COLO668 (cell line): Measurements from ENCODE around the gene DLX2.
"Not testable (repeated sequence)": the region's sequence is repeated elsewhere in the genome, so short reads cannot be mapped to it uniquely, and the experiment has no call there.

ENCODE experiments used
- DNase-seq: peaks from one replicate; lab custom pipeline; 2025; ENCODE audit not compliant: unreplicated experiment; lab: John Stamatoyannopoulos, UW

DLX2 gene

DNA sequence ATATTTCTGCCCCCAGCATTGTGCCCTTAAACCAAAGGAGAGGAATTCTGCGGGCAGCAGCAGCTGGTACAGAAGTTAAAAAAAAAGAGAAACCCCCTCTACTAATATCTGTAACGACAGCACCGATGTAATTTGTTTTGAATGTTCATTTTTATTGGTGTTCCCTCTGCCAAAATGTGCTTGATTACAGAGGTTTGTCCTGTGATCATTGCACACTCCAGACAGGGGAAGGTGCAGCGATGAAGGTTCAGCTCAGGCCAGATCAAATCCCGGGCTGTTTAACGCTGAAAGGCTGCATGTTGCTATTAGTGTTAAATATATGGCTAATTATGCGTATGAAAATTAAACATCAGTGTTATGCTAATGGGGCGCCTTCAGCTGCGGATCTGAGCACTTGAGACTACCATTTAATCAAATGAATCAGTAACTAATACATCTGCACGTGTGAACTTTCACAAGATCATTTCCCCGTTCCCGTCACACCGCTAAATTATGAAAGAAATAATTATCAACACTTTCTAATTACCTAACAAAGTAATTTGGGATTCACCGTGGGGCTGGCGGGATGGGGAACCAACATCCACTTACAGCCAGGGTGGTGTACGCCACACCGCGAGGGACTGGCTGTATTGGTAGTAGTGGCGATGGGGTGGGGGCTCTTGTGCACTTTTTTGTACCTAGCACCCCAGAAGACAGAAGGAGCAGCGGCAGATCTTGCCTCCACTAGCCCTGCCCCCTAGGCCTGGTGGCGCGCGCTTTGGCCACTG is 18.9 kb downstream of the DLX2 start:
- no peak for DNase-seq

DNA sequence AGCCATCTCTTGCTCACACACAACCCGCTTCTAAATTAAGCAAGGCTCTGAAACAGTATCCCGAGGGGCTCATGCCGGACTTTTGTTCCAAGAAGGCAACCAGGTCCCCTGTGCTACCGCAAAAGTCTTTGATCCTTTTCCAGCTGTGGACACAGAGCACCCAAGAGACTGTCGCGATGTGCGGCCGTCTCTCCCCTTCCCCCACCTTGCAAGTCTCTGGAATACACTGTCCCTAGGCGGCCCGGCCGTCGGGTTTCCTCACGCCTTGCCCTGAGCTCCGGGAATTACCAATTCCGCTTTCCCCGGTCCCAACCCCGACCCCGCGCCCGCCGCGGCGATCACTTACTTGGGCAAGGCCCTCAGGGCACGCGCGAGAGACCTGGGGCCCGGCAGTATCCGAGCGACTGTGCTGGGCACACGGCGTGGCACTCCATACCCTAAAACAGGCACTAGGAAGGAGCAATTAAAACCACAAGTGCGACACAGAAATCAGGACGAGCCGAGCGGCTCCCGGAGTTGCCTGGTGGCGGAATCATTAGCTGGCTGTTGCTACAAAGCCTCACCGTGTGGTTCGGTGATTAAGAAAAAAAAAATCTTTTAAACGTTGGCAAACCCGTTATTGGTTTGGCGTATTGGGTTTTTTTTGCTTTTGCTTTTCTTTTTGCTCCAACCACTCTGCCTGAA is 19.6 kb downstream of the DLX2 start:
- DNase-seq = peak; percentile 22

DNA sequence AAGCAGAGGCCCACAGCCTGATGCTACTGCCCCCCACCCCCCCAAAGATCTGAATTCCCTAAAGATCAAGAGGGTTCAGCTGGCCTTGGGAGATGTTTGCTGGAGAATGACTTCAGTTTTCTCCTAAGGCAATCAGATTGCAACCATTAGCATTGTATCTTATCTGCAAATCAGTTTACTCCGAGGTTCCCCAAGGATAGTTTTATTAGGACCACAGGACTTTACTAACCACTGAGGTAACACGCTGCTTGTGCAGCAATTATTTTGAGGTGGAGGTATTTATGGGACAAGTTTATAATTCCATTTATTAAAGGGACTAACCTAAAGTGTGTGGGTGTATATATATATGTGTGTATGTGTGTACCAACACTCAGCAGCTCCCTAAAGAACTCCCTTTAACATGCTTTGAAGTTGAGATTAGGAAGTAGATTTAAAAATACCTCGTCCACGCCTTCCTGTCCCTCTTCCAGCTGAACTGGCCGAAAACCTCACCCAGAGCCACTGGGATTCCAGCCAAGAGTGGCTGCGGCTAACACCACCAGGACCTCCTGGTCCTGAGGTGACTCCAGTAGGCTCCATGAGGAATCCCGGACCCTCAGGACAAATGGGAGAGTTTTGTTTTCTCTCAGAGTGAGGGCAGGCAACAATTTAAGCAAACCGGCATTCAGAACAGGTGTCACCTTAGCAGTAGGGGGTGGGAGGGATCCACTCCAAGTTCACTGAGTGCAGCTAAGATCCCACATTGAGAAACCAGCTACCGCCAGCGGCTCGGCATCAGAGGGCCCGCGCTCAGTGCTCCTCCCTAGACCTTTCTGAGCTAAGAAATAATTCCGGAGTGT is 20.4 kb downstream of the DLX2 start:
- DNase-seq = no peak

DNA sequence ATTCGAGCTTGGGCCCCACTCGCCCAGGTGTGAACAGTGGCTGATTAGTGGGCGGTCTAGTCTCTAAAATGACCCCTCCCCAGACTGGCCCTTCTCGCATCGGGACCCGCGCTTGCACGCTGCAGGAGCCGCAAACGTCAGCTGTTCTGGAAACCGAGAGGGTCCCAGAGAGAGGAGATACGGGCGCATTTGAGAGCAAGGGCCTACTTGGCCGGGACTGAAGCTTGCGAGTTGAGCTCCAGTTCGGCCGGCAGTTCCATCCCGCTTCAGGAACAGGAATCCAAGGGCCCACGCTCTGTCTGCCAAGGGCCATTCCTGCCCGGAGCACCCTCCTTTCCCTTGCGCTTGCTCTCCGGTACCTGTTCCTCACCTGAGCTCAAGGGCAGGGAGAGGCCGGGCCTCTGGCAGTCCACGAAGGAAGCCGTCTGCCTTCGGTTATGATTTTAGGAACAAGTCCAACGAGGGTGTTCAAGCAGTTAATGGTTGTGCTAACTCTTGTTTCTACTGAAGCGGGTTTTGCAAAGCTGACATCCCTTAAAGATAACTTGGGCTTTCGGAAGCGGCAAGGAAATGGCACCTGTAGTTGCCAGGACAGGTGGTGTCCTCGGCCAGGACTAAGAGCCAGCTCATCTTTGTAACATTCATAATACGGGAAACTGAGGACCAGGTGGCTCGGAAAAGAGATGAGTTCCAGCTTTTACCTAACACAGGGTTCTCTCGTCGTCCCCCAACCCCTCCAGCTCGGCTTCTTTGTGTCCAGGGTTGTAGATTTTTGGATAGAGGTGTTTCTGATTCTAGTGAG is 21.3 kb downstream of the DLX2 start:
- no peak for DNase-seq

DNA sequence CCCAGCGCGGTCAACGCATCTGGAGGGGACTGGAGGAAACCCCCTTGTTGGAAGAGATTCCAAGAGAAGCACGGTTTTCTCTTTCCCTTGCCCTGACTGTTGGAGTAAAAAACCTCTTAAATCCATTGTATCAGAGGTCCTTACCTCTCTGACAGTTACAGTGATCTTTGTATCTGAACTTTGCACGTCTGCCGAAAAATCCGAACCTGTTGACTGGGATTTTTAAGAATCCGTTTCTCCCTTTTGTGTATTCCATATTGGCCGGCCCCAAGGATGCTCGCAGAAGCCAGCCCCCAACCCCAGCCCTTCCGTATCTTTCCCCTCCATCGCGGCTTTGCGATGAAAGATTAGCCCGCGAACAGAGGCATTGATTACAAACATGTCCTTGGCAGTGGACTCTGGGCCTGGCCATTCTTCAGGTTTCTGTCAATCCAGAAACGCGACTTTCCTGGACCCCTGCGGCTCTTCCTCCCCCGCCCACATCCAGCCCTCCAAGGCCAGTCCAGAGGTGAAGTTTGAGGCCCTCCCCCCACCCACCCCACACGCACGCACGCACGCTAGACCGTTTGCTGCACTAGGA is 22.0 kb downstream of the DLX2 start:
- DNase-seq = no peak

DNA sequence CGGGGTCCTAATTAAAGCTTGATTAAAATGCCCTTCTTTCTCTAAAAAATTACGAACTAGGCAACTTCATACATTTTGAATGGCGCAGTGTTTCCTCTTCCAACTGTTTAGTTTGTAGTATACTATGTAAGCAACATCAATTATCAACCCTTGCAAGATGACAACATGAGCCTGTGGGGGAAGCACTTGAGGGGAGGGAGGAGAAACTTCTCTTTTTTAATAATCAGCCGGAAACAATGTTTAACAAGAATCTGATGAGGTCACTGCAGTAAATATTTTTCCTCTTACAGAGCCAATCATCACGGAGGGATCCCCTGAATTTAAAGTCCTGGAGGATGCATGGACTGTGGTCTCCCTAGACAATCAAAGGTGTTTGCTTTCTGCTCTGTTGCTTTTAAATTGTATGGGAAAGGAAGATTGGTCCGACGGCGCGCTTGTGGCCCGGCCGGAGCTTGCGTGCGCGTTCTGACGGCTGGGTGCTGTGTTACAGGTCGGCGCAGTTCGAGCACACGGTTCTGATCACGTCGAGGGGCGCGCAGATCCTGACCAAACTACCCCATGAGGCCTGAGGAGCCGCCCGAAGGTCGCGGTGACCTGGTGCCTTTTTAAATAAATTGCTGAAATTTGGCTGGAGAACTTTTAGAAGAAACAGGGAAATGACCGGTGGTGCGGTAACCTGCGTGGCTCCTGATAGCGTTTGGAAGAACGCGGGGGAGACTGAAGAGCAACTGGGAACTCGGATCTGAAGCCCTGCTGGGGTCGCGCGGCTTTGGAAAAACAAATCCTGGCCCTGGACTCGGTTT is 22.7 kb downstream of the DLX2 start:
- no peak for DNase-seq

DNA sequence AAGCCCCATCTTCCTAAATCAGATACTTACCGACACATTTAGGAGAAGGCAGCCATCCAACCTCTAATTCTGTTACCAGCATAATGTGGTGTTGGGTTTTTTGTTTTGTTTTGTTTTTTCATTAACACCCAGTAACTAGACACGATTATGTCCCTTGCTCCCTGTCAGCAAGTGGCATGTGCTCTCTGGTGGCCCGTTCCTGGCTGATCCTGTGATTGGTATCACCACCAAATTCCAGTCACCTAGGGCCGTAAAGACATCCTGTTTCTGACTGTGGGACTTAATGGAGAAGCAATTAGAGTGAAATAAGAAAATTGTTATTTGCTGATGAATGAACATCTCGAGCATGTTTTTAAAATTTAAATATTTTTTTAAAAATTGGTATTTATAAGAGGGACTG is 23.3 kb downstream of the DLX2 start:
- no peak for DNase-seq

DNA sequence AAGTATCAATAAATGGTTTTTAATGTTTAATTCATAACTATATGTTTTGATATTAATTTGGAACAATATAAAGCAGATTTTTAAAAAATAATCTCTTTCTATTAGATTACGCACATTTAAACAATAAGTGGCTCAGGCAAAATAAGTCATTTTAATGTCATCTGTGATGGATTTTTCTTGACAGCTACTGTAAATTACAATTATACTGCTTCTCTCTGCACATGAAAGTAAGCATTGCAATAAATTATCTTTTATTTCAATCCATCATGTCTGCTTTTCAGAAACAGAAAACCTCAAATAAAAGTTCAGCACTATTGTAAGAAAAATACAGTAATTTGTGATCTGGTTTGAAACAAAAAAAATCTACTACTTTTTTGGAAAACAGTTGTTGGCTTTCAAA is 28.4 kb downstream of the DLX2 start:
- DNase-seq = no peak

DNA sequence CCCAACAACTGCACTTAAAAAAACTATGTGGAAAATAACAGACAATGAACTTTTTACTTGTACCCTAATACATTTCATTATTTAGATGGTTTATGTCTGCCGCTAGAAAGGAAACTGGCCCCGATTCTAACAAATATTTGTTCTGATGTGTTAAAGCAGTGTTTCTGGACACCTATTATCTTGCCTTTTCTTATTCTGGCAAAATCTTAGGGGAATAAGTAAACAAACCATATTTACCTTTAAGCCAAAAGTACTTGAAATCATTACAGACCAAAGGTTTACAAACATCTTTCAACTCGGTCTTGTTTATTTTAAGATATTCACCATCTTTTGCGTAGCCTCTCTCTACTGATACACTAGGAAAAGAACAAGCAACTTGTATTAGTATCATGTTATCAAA is 29.2 kb downstream of the DLX2 start:
- DNase-seq = no peak

DNA sequence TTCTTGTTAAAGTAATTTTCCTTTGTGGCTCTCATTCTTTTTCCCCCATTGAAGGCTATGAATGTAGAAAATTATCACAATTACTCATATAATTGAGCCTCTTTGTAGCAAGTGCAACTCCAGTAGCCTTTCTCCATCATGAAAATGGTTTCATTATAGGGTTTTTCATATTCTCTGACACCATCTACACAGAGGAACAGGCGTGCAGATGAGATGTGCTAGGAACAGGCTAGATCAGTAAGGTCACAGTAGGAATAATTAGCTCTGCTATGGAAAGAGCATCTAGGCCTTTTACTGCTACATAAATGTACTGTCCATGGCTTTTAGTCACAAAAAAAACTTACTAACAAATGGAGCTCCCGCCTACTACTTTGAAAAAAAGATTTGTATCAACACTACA is 30.0 kb downstream of the DLX2 start:
- DNase-seq = no peak

DNA sequence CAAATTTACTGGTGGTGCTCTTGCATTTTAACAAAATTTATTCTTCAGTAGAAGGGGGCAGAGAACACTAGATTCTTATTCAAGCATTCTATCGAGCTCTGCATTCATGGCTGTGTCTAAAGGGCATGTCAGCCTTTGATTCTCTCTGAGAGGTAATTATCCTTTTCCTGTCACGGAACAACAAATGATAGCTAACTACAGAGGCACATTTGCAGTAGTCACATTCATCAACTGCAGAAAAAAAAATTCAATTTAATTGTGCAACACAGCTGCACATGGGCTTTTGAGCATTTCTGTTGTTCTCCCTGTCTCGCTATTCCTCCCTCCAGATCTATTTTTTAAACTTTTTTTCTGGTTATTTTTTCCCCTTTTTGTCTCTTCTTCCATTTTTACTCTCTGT is 30.4 kb downstream of the DLX2 start:
- no peak for DNase-seq

DNA sequence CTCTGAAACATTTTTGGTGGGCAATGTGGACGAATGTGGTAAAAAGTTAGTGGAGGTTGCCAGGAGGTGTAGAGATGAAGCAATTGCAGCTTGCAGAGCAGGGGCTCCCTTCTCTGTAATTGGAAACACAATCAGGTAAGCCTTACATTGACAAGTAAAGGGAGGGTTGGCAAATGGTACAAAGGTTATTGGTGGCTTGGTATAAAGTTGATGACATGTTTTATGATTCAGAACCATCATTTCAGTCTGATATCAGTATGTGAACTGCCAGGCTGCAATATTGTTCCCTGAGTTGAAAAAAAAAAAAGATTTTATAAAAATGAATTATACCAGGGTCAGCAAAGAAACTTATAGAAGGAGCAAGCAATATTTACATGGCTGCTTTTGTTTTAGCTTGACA is 31.8 kb downstream of the DLX2 start:
- DNase-seq = no peak

DNA sequence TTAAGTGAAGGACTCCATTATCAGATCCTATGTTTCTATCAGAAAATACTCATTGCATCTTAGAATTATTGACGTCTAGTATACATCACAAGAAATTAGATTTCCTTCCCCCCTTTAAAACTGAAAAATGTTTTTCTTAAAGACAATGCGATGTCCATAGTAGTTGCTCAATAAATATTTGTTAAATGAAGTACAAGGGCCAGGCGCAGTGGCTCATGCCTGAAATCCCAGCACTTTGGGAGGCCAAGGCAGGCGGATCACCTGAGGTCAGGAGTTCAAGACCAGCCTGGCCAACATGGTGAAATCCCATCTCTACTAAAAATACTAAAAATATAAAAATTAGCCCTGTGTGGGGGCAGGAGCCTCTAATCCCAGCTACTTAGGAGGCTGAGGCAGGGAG is 34.8 kb downstream of the DLX2 start:
- DNase-seq = not testable (repeated sequence)

DNA sequence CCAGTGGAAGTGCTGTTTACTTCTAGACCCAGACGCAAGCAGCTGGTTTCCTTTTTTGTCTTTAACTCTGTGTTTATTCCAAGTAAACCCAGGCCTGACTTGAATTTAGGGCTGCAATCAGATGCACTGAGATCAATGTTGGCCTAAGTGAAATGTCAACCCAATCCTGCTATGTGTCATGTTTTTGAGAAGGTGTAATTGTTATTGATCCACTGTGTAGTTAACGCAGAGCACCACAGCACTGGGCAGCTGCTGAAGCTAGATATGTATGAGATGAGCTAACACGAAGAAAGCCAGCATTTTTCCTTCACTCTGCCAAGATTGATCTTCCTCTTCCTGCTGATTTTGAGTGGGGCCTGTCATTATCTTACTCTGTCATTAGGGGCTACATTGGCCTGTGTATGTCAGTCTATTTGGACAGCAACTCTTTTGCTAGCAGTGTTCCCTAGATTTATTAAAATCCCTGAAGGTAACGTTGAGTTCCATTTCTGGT is 36.3 kb downstream of the DLX2 start:
- DNase-seq = no peak

DNA sequence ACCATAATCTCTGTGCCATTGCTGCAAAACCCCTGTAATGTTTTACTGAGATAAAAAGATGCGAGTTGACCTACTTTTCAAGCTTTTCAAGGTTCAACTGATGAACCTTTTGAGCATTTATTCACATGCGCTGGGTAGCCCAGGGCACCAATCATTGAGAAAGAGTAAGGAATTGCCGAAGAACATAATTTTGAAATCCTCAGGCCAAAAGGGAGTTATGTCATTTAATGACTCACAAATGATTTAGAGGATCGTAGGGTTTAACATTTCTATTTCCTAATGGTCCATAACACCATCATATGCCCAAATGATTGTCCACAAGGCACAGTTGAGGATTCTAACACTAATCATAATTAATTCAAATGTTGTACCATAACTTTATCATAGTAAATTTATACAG is 37.6 kb downstream of the DLX2 start:
- no peak for DNase-seq

DNA sequence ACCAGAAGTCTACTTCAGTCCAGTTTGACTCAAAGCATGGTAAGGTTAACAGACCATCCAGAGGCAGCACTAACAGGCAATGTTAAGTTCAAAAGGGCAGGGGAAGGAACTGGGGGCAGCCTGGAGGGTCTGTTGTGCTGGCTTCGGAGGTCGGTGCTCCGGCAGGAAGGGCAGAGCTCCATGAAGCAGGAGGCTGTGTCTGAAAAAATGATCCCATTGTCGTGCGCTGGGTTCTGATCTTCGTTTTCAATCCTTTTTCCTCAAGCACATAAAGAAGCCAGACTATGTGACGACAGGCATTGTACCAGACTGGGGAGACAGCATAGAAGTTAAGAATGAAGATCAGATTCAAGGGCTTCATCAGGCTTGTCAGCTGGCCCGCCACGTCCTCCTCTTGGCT is 39.3 kb downstream of the DLX2 start:
- DNase-seq = no peak

DNA sequence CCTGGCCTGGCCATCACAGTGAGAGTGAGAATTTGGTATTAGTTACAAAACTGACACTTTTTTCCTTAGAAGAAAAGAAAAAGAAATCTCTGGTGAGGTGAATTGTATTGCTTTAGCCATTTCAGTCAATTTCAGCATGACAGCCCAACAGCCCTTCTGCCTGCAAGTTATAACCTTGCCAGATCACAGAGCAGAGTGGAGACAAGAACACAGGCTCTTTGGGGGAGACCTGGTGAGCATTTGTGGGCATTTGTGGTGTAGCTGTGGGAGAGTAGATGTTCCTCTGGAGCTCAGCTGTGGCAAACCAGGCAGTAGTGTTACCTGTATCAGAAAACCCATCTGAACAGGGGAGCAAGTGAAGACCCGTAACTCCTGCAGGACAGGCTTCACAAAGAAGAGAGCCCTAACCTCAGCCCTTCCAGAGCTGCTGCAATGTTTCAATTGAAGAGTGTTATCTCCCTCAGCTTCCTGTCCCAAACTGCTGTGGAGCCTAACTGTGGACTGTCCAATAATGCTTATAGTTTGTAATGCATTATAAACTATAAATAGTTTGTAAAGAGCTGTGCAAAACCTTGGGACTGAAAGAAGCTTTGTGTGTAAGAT is 40.2 kb downstream of the DLX2 start:
- no peak for DNase-seq

DNA sequence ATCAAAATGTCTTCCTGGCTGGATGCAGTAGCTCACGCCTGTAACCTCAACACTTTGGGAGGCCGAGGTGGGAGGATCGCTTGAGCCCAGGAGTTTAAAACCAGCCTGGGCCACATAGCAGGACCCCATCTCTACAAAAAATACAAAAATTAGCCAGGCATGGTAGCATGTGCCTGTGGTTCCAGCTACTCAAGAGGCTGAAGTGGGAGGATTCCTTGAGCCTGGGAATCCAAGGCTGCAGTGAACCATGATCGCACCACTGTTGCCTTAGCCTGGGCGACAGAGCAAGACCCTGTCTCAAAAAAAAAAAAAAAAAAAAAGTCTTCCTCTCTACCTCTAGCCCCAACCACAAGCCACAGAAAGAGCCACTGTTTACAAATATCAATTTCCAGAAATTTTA is 42.6 kb downstream of the DLX2 start:
- DNase-seq = not testable (repeated sequence)

DNA sequence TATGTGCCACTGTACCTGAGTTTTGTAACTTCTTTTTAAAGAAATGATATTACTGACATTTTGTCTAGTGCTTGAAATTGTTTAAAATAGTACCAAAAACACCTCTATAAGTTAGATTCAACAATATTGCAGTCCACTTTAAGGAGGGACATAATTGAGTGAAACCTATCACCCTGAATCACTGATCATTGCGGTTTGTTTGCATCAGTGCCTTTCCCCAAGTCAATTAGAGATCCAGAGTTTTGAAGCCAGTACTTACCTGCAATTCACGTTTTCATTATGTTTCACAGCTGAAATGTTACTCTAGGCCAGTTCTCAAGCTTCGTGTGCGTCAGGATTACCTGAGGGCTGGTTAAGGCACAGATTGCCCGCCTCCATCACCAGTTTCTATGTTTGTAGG is 44.0 kb downstream of the DLX2 start:
- DNase-seq = no peak
